ENCODE data around the gene ZFC3H1.
A peak's percentile ranks its signal among the peaks of the same experiment; 100 is the strongest.
"Not testable (repeated sequence)": the region's sequence is repeated elsewhere in the genome, so short reads cannot be mapped to it uniquely, and the experiment has no call there.

The ZFC3H1 gene

GRCh38 chr12:71663561-71664410 is at the start of gene ZFC3H1, which contains the start of gene THAP2:
TSS of gene ZFC3H1 (minus strand) at chr12:71663848. CDS start at chr12:71663610, 238 bp downstream.
TSS of gene THAP2 (plus strand) at chr12:71664301. CDS start at chr12:71664510, 209 bp downstream.
- DNase-seq: peak; percentile 100

GRCh38 chr12:71710276-71711125 is 46.9 kb upstream of the ZFC3H1 start:
- no peak for DNase-seq

GRCh38 chr12:71708658-71709057 is 45.0 kb upstream of the ZFC3H1 start:
- DNase-seq: no peak

GRCh38 chr12:71704920-71705319 is 41.3 kb upstream of the ZFC3H1 start:
- DNase-seq: no peak

- DNase-seq: peak; percentile 80
Measured at GRCh38 chr12:71703206-71703605, 39.6 kb upstream of the ZFC3H1 start.

GRCh38 chr12:71702590-71702989 is 38.9 kb upstream of the ZFC3H1 start:
- DNase-seq: no peak

- not testable (repeated sequence) for DNase-seq
Measured at GRCh38 chr12:71702181-71702580, 38.5 kb upstream of the ZFC3H1 start.

GRCh38 chr12:71695782-71696181 is 32.1 kb upstream of the ZFC3H1 start:
- DNase-seq: no peak

- no peak for DNase-seq
Measured at GRCh38 chr12:71694099-71694820, 30.6 kb upstream of the ZFC3H1 start.

- DNase-seq: not testable (repeated sequence)
Measured at GRCh38 chr12:71693651-71694050, 30.0 kb upstream of the ZFC3H1 start.

GRCh38 chr12:71693126-71693525 is 29.5 kb upstream of the ZFC3H1 start:
- no peak for DNase-seq

GRCh38 chr12:71691504-71692129 is 28.0 kb upstream of the ZFC3H1 start:
- no peak for DNase-seq

GRCh38 chr12:71688961-71689570 is 25.4 kb upstream of the ZFC3H1 start:
- no peak for DNase-seq

GRCh38 chr12:71687172-71687571 is 23.5 kb upstream of the ZFC3H1 start:
- DNase-seq: not testable (repeated sequence)

- DNase-seq: no peak
Measured at GRCh38 chr12:71686658-71687025, 23.0 kb upstream of the ZFC3H1 start.

- peak; percentile 95 for DNase-seq
Measured at GRCh38 chr12:71685914-71686657, 22.4 kb upstream of the ZFC3H1 start, which contains the start of gene TMEM19. TSS of gene TMEM19 (plus strand) at chr12:71686082. CDS start at chr12:71686681, 599 bp downstream.

GRCh38 chr12:71685312-71685906 is 21.8 kb upstream of the ZFC3H1 start:
- DNase-seq: no peak

GRCh38 chr12:71684081-71684480 is 20.4 kb upstream of the ZFC3H1 start:
- no peak for DNase-seq

- no peak for DNase-seq
Measured at GRCh38 chr12:71683633-71684032, 20.0 kb upstream of the ZFC3H1 start.

GRCh38 chr12:71682466-71682865 is 18.8 kb upstream of the ZFC3H1 start:
- DNase-seq: no peak

- DNase-seq: no peak
Measured at GRCh38 chr12:71671816-71672215, 8.2 kb upstream of the ZFC3H1 start.
